Measurements from ENCODE around the gene HIGD2A. TPM values are rescaled to one million over a fixed set of nuclear protein-coding genes. Genes with fewer than 3 reads are reported as not detected.
"Not testable (repeated sequence)": the region's sequence is repeated elsewhere in the genome, so short reads cannot be mapped to it uniquely, and the experiment has no call there.

The HIGD2A gene
- total RNA-seq, 1 donor from 2014 or later, result 93.5 TPM

DNA sequence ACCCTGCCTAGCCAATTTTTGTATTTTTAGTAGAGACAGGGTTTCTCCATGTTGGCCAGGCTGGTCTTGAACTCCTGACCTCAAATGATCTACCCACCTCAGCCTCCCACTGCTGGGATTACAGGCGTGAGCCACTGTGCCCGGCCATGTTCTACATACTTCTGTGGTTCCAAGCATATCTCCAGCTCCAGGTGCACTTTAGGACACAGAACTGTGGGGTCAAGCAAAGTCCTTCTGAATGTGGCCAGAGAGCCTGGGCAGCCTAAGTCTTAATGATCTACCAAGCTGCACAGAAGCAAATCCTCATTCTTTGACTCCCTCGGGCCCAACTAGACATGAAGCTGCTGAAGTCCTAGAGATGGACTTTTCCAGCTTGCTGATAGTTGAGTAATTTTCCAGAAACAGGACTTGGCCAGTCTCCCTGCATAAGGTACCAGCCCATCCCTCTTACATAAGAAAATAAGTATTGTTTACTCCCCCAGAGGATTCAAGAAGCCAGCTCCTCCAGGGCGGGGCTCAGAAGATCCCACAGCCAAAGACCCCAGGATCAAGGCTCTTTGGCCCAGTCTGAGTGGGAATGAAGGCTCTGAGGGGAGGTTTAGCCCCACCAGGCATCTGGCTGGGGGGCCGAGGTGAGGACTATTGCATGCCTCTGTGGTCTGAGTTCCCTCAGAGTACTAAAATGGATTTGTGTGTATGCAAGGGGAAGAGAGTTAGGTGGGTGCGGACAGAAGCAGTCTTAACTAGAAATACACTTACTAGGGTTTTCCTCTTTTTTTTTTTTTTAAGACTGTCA, 19.1 kb downstream of the HIGD2A start:
- H3K4me3 Mint-ChIP-seq, result no peak overlapping the region
- H3K4me1 Mint-ChIP-seq (ENCODE audit: low read depth), result peaks cover 13% of the 10 kb centered on the region
- intact Hi-C loops (cut with micrococcal nuclease), result no loop called here
- H3K27me3 Mint-ChIP-seq (ENCODE audit: insufficient read depth), result no peaks in the 10 kb centered on the region
- DNase-seq (ENCODE audit: low spot score), result no peak
- H3K9me3 Mint-ChIP-seq, result no peaks in the 10 kb centered on the region
- peaks cover 17% of the 10 kb centered on the region for H3K36me3 Mint-ChIP-seq (ENCODE audit: low read depth)
- no peak overlapping the region for H3K27ac Mint-ChIP-seq

- H3K27me3 Mint-ChIP-seq (ENCODE audit: insufficient read depth); H3K4me3 Mint-ChIP-seq; H3K9me3 Mint-ChIP-seq; intact Hi-C loops (cut with micrococcal nuclease); H3K27ac Mint-ChIP-seq; DNase-seq (ENCODE audit: low spot score): not testable (repeated sequence)
- Mint-ChIP-seq H3K4me1 (ENCODE audit: low read depth) (peaks cover 18% of the 10 kb centered on the region), H3K36me3 (ENCODE audit: low read depth) (peaks cover 17% of the 10 kb centered on the region)
Observed at GRCh38 chr5:176408252-176408573, 19.7 kb downstream of the HIGD2A start.

DNA sequence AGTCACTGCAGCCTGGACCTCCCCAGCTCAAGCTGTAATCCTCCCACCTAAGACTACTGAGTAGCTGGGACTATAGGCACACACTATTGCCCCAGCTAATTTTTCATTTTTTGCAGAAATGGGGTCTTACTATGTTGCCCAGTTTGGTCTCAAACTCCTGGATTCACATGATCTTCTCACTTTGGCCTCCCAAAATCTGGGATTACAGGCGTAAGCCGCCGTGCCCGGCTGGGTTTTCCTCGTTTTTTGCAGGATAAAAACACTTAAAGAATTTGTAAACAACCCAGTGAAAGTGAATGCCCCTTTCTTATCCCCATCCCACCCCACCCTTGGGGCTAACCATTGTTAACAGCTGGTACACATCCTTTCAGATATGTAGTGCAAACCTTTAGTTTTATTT, 20.0 kb downstream of the HIGD2A start:
- no peak overlapping the region for H3K4me3 Mint-ChIP-seq
- H3K9me3 Mint-ChIP-seq, result no peaks in the 10 kb centered on the region
- intact Hi-C loops (cut with micrococcal nuclease), result no loop called here
- H3K36me3 Mint-ChIP-seq (ENCODE audit: low read depth), result peaks cover 17% of the 10 kb centered on the region
- H3K27ac Mint-ChIP-seq, result no peak overlapping the region
- peaks cover 20% of the 10 kb centered on the region for H3K4me1 Mint-ChIP-seq (ENCODE audit: low read depth)
- H3K27me3 Mint-ChIP-seq (ENCODE audit: insufficient read depth), result no peaks in the 10 kb centered on the region
- no peak for DNase-seq (ENCODE audit: low spot score)

DNA sequence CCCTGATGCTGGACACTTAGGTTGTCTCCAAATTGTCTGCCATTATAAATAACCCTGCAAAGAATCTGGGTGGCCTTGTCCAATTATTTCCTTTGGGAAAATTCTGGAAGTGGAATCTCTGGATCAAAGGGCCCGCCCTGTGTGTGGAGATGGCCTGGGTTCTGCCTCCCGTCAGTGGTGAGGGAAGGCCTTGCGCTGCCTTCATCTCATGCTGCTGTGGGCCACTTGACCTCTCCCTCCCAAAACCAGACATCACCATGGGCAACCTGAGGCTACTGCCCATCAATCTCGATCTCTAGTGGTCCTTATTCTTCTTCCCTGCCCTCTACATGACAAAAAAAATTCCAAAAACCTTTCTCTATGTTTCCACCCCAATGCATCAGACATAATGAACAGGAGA, 21.2 kb downstream of the HIGD2A start:
- Mint-ChIP-seq H3K9me3 (no peaks in the 10 kb centered on the region), H3K4me3 (no peak overlapping the region), H3K4me1 (ENCODE audit: low read depth) (peaks cover 28% of the 10 kb centered on the region), H3K27ac (no peak overlapping the region), H3K36me3 (ENCODE audit: low read depth) (peaks cover 17% of the 10 kb centered on the region), H3K27me3 (ENCODE audit: insufficient read depth) (no peaks in the 10 kb centered on the region)
- DNase-seq (ENCODE audit: low spot score), result no peak
- intact Hi-C loops (cut with micrococcal nuclease), result no loop called here

GRCh38 chr5:176410486-176411180, 22.1 kb downstream of the HIGD2A start:
- H3K27me3 Mint-ChIP-seq (ENCODE audit: insufficient read depth), result no peaks in the 10 kb centered on the region
- peaks cover 37% of the 10 kb centered on the region for H3K4me1 Mint-ChIP-seq (ENCODE audit: low read depth)
- no peaks in the 10 kb centered on the region for H3K9me3 Mint-ChIP-seq
- no peak overlapping the region for H3K27ac Mint-ChIP-seq
- DNase-seq (ENCODE audit: low spot score), result no peak
- intact Hi-C loops (cut with micrococcal nuclease), result no loop called here
- peaks cover 17% of the 10 kb centered on the region for H3K36me3 Mint-ChIP-seq (ENCODE audit: low read depth)
- H3K4me3 Mint-ChIP-seq, result no peak overlapping the region

DNA sequence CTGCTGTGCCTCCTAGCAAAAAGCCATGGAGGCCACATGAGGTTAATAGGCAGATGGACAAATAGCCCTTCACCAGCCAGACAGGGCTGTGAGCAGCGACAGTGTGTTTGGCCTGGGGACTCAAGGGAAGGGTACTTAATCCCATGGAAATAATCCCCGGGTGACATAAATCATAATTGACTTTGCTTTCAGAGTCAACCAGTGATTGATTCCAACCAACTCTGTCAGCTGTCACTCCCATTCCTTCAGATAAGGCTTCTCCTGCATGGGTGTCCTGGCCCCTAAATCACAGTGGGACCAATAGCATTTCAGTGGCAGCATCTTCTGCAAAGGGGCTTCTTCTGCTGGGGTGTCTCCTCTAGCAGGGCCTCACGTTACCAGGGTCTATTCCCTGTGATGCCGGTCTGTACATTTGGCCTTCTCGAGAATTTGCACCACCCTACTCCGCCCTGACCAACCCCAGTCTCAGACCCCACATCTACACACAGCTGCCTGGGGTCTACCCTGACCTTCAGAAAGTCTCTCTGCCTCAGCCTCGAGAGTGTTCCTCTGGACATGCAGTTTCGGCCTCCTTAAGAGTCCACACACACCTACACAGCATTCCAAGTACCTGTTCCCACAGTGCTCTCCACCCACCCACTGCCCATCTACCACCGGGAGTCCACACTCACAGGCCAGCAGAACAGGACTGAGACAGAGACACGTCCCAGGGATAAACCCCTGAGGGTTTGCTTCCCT, 24.1 kb downstream of the HIGD2A start:
- H3K4me3 Mint-ChIP-seq, result no peak overlapping the region
- no peaks in the 10 kb centered on the region for H3K27me3 Mint-ChIP-seq (ENCODE audit: insufficient read depth)
- peaks cover 44% of the 10 kb centered on the region for H3K4me1 Mint-ChIP-seq (ENCODE audit: low read depth)
- no peaks in the 10 kb centered on the region for H3K9me3 Mint-ChIP-seq
- DNase-seq (ENCODE audit: low spot score), result no peak
- no peak overlapping the region for H3K27ac Mint-ChIP-seq
- intact Hi-C loops (cut with micrococcal nuclease), result no loop called here
- peaks cover 14% of the 10 kb centered on the region for H3K36me3 Mint-ChIP-seq (ENCODE audit: low read depth)

DNA sequence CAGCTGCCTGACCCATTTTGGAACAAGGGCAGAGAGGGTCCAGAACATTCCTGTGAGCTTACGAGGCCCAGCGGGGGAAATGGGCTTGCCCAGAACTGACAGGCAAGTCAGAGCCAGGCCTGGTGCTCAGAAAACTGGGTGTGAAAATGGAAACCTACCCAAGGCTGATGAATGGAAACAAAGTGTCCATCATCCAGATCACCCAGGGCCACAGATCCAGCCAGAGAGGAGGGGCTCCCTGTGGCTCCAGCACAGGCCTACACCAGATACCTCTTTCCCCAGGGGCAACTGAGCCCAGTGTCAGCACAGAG, 24.7 kb downstream of the HIGD2A start:
- Mint-ChIP-seq H3K4me3 (no peak overlapping the region), H3K27ac (no peak overlapping the region), H3K4me1 (ENCODE audit: low read depth) (peaks cover 44% of the 10 kb centered on the region), H3K36me3 (ENCODE audit: low read depth) (peaks cover 11% of the 10 kb centered on the region), H3K9me3 (no peaks in the 10 kb centered on the region), H3K27me3 (ENCODE audit: insufficient read depth) (no peaks in the 10 kb centered on the region)
- intact Hi-C loops (cut with micrococcal nuclease), result no loop called here
- DNase-seq (ENCODE audit: low spot score), result no peak

GRCh38 chr5:176413709-176414191, 25.2 kb downstream of the HIGD2A start:
- Mint-ChIP-seq H3K4me3 (no peak overlapping the region), H3K9me3 (no peaks in the 10 kb centered on the region), H3K36me3 (ENCODE audit: low read depth) (peaks cover 11% of the 10 kb centered on the region), H3K27ac (no peak overlapping the region), H3K4me1 (ENCODE audit: low read depth) (peaks cover 44% of the 10 kb centered on the region), H3K27me3 (ENCODE audit: insufficient read depth) (no peaks in the 10 kb centered on the region)
- intact Hi-C loops (cut with micrococcal nuclease), result no loop called here
- no peak for DNase-seq (ENCODE audit: low spot score)

- DNase-seq (ENCODE audit: low spot score), result no peak
- H3K4me3 Mint-ChIP-seq, result peak overlapping the region; percentile 84
- H3K27me3 Mint-ChIP-seq (ENCODE audit: insufficient read depth), result no peaks in the 10 kb centered on the region
- H3K4me1 Mint-ChIP-seq (ENCODE audit: low read depth), result peaks cover 44% of the 10 kb centered on the region
- H3K36me3 Mint-ChIP-seq (ENCODE audit: low read depth), result peaks cover 11% of the 10 kb centered on the region
- no peaks in the 10 kb centered on the region for H3K9me3 Mint-ChIP-seq
- peak overlapping the region; percentile 31 for H3K27ac Mint-ChIP-seq
- intact Hi-C loops (cut with micrococcal nuclease), result loop anchor here (5.0 kb wide), 1 partner anchor 233 kb away; the partner anchor contains the start of gene TSPAN17
Observed at GRCh38 chr5:176414704-176415103, 26.2 kb downstream of the HIGD2A start.

DNA sequence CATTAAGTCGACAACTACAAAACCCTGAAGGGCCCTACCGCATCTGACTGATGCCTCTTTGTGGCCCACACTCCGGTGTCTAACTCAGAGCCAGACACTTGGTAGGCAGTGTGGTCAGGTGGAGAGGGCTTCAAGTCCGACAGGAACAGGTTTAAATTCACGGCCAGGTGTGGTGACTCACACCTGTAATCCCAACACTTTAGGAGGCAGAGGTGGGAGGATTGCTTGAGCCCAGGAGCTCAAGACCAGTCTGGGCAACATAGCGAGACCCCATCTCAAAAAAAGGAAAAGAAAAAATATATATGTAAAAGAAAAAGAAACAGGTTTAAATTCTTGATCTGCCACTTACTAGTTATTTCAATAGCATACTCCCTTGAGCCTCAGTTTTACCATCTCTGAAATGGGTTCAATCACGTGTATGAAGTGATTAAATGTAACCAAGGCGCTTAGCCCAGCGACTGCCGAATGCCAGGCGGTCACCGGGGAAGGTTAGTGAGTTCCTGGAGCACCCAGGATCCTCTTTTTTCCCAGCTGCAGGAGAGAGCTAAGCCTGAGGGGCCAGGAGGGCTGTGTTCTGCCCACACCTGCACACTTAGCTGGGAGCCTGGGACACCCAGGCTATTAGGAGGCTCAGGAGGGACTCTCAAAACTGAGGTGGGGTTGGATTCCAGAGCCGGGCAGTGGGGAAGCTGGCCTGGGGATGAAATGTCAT, 26.8 kb downstream of the HIGD2A start:
- peaks cover 7% of the 10 kb centered on the region for H3K36me3 Mint-ChIP-seq (ENCODE audit: low read depth)
- H3K4me1 Mint-ChIP-seq (ENCODE audit: low read depth), result peaks cover 44% of the 10 kb centered on the region
- DNase-seq (ENCODE audit: low spot score), result no peak
- intact Hi-C loops (cut with micrococcal nuclease), result loop anchor here (5.0 kb wide), 1 partner anchor 232 kb away; the partner anchor contains the start of gene TSPAN17
- peaks cover 6% of the 10 kb centered on the region for H3K27me3 Mint-ChIP-seq (ENCODE audit: insufficient read depth)
- H3K4me3 Mint-ChIP-seq, result peak overlapping the region; percentile 84
- H3K9me3 Mint-ChIP-seq, result no peaks in the 10 kb centered on the region
- H3K27ac Mint-ChIP-seq, result peak overlapping the region; percentile 25

GRCh38 chr5:176415952-176416924, 27.7 kb downstream of the HIGD2A start, which contains the start of gene CLTB:
Gene CLTB, minus strand, starts transcription at chr5:176416539. Its CDS starts 176 bp downstream, at chr5:176416363.
- peak within 1 kb of the TSS; percentile 84 for H3K4me3 Mint-ChIP-seq
- peaks cover 38% of the 10 kb centered on the region for H3K4me1 Mint-ChIP-seq (ENCODE audit: low read depth)
- H3K36me3 Mint-ChIP-seq (ENCODE audit: low read depth), result peaks cover 2% of the 10 kb centered on the region
- peak within 1 kb of the TSS; percentile 44 for H3K27ac Mint-ChIP-seq
- no peaks in the 10 kb centered on the region for H3K9me3 Mint-ChIP-seq
- DNase-seq (ENCODE audit: low spot score), result peak; percentile 76
- intact Hi-C loops (cut with micrococcal nuclease), result loop anchor here (1.0 to 5.0 kb wide), 9 partner anchors 27 to 231 kb away; partner anchors contain the start of genes FAF2, KIAA1191, RNF44 and TSPAN17
- H3K27me3 Mint-ChIP-seq (ENCODE audit: insufficient read depth), result peaks cover 14% of the 10 kb centered on the region

All from activated T-helper 1 cell treated with anti-CD3 and anti-CD28 coated beads, Interleukin-12 subunit alpha, Interleukin-12 subunit beta, Interleukin-2, Interleukin-4 antibody, amounts not matched to agents 30 ng/mL and 10 ng/mL and 1 ng/mL, durations not matched to agents 14 hours and 24 hours and 36 hours (primary cell).